Measurements from ENCODE around the gene MIPEP.

The MIPEP gene

DNA sequence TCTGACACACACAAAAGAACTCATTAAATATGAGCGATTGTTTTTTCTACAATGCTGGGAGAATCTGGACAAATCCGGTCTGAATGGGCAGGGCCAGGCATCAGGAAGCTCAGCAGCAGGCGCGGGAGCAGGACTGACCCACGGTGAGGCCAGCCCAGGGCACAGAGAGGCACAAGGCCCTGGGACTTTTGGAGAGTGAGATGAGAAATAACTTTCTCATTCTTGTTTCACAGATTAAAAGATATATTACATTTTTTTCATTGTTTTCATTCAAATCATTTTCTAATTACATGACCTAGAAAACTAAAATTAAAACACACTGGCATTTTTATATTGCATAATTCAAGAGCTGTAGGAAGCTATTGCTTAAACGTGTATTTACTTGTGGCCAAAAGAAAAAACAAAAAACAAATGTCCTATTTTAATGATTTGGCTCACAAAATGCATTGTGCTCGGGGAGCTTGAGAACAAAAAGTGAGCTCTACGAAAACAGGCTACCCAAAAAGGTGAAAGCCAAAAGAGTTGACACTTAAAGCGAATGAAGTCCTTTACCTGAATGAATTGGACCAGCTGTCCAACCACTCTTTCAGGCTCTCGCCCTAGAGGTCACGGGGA, 185.8 kb downstream of the MIPEP start:
- DNase-seq, result no peak

GRCh38 chr13:23701636-23702035, 187.6 kb downstream of the MIPEP start:
- DNase-seq, result no peak

- no peak for DNase-seq
Observed at GRCh38 chr13:23701186-23701585, 188.0 kb downstream of the MIPEP start.

DNA sequence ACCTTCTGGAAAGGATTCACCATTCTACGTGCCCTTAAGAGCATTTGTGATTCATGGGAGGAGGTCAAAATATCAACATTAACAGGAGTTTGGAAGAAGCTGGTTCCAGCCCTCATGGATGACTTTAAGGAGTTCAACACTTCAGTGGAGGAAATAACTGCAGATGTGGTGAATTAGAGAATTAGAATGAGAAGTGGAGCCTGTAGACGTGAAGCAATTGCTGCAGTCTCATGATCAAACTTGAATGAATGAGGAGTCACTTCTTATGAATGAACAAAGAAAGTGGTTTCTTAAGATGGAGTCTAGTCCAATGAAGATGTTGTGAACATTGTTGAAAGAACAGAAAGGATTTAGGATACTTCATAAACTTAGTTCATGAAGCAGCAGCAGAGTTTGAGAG, 189.9 kb downstream of the MIPEP start:
- DNase-seq, result no peak

DNA sequence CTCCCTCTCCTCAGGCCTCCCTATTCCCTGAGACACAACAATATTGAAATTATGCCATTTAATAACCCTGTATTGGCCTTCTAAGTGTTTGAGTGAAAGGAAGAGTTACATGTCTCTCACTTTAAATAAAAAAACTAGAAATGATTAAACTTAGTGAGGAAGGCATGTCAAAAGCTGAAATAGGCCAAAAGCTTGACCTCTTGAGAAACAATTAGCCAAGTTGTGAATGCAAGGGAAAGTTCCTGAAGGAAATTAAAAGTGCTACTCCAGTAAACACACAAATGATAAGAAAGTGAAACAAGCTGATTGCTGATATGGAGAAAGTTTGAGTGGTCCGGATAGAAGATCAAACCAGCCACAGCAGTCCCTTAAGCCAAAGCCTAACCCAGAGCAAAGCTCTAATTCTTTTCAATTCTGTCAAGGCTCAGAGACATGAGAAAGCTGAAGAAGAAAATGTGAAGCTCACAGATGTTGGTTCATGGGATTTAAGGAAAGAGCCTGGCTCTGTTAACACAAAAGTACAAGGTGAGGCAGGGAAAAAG, 191.4 kb downstream of the MIPEP start:
- DNase-seq, result no peak

DNA sequence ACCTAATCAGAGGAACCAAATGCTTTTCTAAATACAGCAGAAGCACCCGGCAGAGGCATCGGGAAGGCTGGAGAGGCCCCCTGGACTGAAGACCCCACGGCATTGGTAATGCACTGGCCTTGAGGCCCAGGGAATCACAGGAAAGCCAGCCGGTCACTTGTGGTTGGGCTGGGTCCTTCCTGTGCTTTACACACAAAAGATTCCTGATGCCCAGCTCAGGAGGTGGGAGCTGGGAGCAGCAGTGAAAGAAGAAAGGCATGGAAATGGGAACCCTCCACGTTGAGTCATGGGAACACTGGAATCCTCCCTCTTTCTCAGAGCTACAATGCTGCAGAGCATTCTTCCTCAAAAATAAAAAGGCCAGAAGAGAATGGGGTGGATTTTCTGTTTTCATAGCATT, 192.6 kb downstream of the MIPEP start:
- DNase-seq, result no peak

DNA sequence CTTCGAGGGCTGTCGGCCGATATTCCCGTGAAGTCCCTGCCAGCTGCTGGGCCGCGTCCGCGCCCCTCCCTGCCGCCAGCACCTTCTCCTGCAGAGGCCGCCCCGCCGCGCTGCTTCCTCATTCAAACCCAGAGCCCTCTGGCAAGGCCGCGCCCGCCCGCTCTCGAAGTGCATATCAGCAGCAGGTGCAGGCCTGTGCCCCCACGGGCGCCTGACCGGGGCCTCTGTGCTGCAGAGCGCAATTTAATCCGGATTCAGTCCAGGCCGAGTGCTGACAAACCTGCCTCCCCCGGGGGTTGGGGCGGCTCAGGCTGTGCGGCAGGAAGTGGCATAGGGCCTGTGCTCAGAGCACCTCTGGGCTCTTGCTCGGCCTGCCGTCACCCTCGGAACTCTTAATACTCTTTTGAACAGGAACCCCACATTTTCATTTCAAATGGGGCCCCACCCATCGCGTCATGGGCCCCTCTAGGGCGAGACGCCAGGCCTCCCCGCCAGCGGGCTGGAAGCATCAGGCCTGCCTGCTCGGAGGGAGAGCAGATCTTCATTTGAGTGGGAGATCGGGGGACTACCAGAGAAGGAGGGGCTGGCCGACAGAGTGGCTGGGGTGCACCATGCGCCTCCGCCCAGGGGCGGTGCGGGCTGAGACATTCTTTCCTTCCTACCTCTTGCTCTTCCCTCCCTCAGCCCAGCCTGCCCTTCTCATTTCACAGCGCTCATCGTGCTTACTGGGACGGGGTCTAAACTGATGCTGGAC, 193.3 kb downstream of the MIPEP start:
- peak; percentile 58 for DNase-seq

GRCh38 chr13:23695196-23695595, 194.0 kb downstream of the MIPEP start:
- no peak for DNase-seq

DNA sequence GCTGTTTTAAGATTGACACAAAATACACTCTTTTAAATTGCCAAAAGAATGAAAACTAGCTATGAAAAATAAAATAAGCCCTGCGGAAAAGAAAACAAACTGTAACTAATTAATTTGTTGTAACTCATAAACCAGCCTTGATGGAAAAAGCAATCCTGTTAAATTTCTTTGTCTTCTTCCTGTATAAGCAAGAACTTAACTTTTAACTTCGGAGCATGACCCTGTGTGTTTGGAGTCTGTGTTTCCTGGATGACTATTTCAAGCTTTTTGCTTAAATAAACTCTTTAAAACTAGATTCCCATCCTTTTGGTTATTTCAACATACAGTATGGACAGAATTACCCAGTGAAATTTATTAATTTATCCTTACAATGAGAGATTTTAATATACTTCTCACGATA, 196.4 kb downstream of the MIPEP start:
- DNase-seq, result no peak

GRCh38 chr13:23690668-23691067, 198.5 kb downstream of the MIPEP start:
- no peak for DNase-seq

DNA sequence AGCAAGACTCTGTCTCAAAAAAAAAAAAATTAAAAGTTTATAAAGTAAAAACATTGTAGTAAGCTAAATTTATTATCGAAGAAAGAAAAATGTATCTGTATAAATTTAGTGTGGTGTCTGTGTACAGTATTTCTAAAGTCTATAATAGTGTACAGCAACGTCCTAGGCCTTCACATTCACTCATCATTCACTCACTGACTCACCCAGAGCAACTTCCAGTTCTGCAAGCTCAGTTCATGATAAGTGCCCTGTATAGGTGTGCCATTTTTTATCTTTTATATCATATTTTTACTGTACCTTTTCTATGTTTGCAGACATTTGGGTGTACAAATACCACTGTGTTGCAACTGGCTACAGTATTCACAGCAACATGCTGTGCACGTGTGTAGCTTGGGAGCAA, 200.9 kb downstream of the MIPEP start:
- no peak for DNase-seq

GRCh38 chr13:23687614-23688013, 201.6 kb downstream of the MIPEP start:
- DNase-seq, result no peak

GRCh38 chr13:23686948-23687347, 202.3 kb downstream of the MIPEP start:
- DNase-seq, result no peak

DNA sequence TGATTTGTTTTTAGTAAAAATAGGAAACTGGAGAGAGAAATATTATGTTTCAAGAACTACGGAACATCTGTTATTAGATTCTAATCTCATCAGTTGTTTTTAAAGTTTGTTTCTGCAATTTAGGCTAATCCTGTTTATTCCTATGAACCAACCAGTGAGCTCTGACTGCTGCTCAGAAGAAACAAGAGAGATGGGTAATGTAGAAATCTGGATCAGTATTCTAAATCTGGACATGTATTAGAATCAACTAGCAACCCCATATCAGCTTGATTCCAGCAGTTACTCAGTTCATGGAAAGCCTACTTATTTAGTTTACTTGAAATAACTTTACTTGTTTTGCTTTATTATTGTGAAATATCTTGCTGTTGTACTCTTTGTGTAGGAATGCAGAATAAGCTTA, 203.8 kb downstream of the MIPEP start:
- DNase-seq, result no peak

DNA sequence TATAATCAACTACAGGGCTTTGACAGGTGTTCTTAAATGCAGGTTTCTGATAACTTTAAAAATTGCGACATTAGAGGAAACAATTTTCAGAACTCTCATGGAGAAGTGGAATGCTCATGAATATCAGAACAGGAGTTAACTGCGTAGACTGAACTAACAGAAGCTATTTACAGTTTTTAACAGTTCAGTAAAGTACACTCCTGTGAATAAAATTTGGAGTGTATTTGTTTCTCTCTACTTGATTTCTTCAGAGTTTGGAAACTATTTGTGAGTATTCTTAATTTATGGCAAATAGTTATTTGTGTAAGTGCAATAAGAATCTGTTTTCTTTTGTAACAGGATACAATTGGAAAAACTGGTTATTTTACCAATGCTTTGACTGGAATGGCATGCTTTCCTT, 204.6 kb downstream of the MIPEP start:
- DNase-seq, result no peak

DNA sequence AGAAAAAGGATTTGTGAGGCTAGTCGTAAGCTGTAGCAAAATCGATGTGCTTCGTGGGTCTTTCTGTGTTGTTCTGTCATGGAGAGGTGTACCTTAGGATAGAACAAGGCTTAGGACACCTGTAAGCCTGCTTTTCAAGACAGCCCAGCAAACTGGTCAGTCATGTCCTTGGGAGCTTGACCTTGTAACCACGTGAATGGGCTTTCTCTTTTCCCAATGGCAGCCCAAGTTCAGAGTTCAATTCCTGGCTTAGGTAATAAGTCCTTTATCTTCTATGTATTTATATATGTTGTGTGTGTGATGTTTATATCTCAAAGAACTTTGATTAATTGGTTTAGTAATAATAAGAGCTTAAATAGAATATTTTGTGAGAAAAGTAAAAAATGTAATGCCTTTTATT, 206.1 kb downstream of the MIPEP start:
- no peak for DNase-seq

GRCh38 chr13:23680845-23681669, 208.1 kb downstream of the MIPEP start:
- DNase-seq, result no peak

Data from activated naive CD4-positive, alpha-beta T cell treated with Interleukin-2 at 50 U/mL for 16 hours (primary cell).